ENCODE results near the gene RERE. TPM values are rescaled to one million over a fixed set of nuclear protein-coding genes. Genes with fewer than 3 reads are reported as not detected.
A peak's percentile ranks its signal among the peaks of the same experiment; 100 is the strongest.

The RERE gene
- total and polyA plus RNA-seq, 7 donors, result 38.8 to 308 (median 99.7) TPM

DNA sequence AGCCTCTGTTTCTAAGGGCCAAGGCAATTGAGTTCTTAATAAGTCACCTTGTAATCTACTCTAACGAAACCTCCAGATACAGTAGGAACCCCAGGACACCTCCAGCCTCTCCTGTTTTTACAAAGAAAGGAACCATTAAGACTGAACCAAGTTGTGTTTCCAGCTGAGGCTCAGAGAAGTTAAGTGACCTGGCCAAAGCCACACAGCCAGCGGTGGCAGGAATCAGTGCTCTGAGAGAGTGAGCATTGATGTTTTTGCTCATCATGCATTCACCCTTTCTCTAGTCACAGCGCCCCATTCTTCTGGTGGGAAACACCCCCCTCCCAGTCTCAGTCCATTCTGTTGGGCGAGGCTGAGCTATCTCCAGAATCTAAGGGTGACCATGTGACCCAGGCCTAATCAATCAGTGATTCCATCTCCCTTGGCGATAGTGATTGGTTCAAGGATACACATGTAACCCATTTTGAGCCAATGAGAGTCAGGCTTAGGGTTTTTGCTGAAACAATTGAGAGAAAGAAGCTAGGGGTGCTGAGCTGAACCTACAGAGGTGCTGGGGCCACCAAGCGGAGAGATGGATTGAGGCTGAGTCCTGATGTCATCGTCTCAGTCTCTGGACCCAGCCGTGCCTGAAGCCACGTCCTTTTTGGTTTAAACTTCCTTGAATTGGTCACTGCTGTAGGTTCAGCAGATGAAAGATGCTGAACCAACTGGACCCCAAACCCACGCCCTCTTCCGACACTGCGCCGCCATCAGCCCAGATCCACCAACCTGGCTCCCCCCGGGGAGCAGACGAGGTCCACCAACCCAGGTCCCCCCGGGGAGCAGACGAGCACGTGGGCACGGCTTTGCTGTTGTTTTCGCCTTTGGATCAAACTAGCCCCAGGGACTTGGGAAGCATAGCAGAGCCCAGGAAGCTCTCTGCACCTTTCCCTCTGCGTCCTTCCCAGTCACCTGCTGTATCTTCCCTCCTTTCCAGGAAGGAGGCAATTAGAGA lies 28.0 kb upstream of the RERE start:
- peaks cover 23% of the 10 kb centered on the region for H3K4me1 ChIP-seq
- intact Hi-C loops (cut with DNase I), result loop anchor here in 1 of 2 donors (5.0 kb wide), 2 partner anchors 118 to 283 kb away; no protein-coding TSS in a partner anchor
- TF ChIP-seq, protein P1, sequence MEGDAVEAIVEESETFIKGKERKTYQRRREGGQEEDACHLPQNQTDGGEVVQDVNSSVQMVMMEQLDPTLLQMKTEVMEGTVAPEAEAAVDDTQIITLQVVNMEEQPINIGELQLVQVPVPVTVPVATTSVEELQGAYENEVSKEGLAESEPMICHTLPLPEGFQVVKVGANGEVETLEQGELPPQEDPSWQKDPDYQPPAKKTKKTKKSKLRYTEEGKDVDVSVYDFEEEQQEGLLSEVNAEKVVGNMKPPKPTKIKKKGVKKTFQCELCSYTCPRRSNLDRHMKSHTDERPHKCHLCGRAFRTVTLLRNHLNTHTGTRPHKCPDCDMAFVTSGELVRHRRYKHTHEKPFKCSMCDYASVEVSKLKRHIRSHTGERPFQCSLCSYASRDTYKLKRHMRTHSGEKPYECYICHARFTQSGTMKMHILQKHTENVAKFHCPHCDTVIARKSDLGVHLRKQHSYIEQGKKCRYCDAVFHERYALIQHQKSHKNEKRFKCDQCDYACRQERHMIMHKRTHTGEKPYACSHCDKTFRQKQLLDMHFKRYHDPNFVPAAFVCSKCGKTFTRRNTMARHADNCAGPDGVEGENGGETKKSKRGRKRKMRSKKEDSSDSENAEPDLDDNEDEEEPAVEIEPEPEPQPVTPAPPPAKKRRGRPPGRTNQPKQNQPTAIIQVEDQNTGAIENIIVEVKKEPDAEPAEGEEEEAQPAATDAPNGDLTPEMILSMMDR (IDR thresholded peaks at IDR 0.05), result no peak
- no peak for ATAC-seq
- H3K9me3 ChIP-seq, result no peaks in the 10 kb centered on the region
- WGBS, 3 donors, result 84 to 89% (median 87%) methylated on average over 21 of the region's 21 CpGs
- peak overlapping the region; percentile 66 for H3K27ac ChIP-seq
- H3K36me3 ChIP-seq (ENCODE audit: insufficient read depth in 1 of 2, low read depth in 1 of 2), result no peaks in the 10 kb centered on the region
- H3K27me3 ChIP-seq (ENCODE audit: insufficient read depth in 3 of 3, low read length in 2 of 3), result no peaks in the 10 kb centered on the region
- DNase-seq, result no peak
- H3K4me3 ChIP-seq, result no peak overlapping the region

DNA sequence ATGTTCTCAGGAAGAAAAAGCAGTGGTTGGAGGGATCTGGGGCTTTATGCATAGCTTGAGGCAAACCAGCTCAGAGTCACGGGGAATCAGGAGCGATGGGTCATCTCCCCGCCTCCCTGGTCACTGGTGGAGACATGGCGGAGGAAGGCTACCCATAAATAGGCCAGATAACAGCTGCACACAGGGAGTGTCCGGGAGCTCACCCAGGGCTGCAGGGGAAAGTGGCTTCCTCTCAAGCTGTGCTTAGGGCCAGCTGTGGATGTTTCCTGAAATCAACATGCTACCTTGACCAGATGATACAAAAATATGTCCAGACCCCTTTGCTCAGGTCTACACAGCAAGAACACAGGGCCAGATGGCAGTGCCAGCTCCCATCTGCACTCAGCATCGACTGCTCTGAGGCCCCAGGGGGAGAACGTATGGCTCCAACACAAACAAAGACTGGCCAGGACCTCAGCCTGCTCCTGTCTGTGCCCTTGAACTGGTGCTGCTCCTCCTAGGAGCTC lies 27.1 kb upstream of the RERE start:
- no peaks in the 10 kb centered on the region for H3K36me3 ChIP-seq (ENCODE audit: insufficient read depth in 1 of 2, low read depth in 1 of 2)
- no peaks in the 10 kb centered on the region for H3K9me3 ChIP-seq
- H3K4me1 ChIP-seq, result peaks cover 23% of the 10 kb centered on the region
- intact Hi-C loops (cut with DNase I), result loop anchor here in 1 of 2 donors (5.0 kb wide), 2 partner anchors 117 to 282 kb away; no protein-coding TSS in a partner anchor
- TF ChIP-seq, protein P1 (IDR thresholded peaks at IDR 0.05), result no peak
- no peaks in the 10 kb centered on the region for H3K27me3 ChIP-seq (ENCODE audit: insufficient read depth in 3 of 3, low read length in 2 of 3)
- ATAC-seq (peak; percentile 34 to 77 (median 75)), DNase-seq (peak; percentile 48 to 81)
- H3K27ac ChIP-seq, result peak overlapping the region; percentile 66
- H3K4me3 ChIP-seq, result no peak overlapping the region
- 2 to 21% (median 8%) methylated on average over 7 of the region's 7 CpGs for WGBS, 3 donors

DNA sequence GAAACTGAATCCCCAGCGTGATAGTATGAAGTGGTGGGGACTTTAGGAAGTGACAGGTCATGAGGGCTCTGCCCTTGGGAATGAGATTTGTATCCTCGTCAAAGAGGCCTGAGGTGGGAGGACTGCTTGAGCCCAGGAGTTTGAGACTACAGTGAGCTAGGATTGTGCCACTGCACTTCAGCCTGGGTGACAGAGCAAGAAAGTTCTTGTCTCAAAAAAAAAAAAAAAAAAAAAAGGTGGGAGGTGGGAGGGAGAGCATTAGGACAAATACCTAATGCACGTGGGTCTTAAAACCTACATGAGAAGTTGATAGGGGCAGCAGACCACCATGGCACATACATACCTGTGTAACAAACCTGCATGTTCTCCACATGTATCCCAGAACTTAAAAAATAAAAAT lies 24.0 kb upstream of the RERE start:
- WGBS, 3 donors, result 88 to 93% (median 89%) methylated on average over 3 of the region's 3 CpGs
- intact Hi-C loops (cut with DNase I), result no loop called here

DNA sequence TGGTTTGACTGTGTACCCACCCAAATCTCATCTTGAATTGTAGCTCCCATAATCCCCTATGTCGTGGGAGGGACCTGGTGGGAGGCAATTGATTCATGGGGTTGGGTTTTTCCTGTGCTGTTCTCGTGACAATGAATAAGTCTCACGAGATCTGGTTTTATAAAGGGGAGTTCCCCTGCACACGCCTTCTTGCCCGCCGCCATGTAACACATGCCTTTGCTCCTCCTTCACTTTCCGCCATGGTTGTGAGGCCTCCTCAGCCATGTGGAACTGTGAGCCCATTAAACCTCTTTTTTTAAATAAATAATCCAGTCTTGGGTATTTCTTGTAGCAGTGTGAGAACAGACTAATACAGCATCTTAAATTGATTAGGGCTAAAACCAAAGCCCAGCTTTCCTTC lies 22.6 kb upstream of the RERE start:
- TF ChIP-seq, protein P1 (IDR thresholded peaks at IDR 0.05), result no peak
- H3K27ac ChIP-seq, result no peak overlapping the region
- 93 to 96% (median 94%) methylated on average over 7 of the region's 7 CpGs for WGBS, 3 donors
- no peaks in the 10 kb centered on the region for H3K36me3 ChIP-seq (ENCODE audit: insufficient read depth in 1 of 2, low read depth in 1 of 2)
- ATAC-seq (no peak), DNase-seq (no peak)
- H3K4me1 ChIP-seq, result peaks cover 9% of the 10 kb centered on the region
- H3K4me3 ChIP-seq, result no peak overlapping the region
- H3K27me3 ChIP-seq (ENCODE audit: insufficient read depth in 3 of 3, low read length in 2 of 3), result no peaks in the 10 kb centered on the region
- H3K9me3 ChIP-seq, result no peaks in the 10 kb centered on the region
- intact Hi-C loops (cut with DNase I), result no loop called here

More for the DNA sequence above, 24.0 kb upstream of the RERE start:
- Histone ChIP-seq H3K4me1 (peaks cover 13% of the 10 kb centered on the region), H3K27me3 (ENCODE audit: insufficient read depth in 3 of 3, low read length in 2 of 3) (no peaks in the 10 kb centered on the region), H3K36me3 (ENCODE audit: insufficient read depth in 1 of 2, low read depth in 1 of 2) (no peaks in the 10 kb centered on the region), H3K9me3 (no peaks in the 10 kb centered on the region), H3K4me3 (no peak overlapping the region), H3K27ac (no peak overlapping the region)
- DNase-seq (no peak), ATAC-seq (no peak)
- TF ChIP-seq, protein P1 (IDR thresholded peaks at IDR 0.05), result no peak
